ENCODE measurements around the gene CRISPLD2. TPM values are rescaled to one million over a fixed set of nuclear protein-coding genes. Genes with fewer than 3 reads are reported as not detected.

The CRISPLD2 gene
- total RNA-seq, 2 experiments from 2014 or later = 2.0 to 2.6 TPM

DNA sequence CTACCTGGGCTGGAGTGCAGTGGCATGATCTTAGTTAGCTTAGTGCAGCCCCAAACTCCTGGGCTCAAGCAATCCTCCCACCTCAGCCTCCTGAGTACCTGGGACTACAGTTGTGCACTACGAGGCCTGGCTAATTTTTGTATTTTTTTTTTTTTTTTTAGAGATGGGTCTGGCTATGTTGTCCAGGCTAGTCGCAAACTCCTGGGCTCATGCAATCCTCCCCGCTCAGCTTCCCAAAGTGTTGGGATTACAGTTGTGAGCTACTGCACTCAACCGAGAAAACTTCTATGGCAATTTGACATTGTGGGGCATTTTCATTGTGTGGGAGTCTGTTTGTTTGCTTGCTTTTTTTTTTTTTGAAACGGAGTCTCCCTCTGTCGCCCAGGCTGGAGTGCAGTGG is 30.0 kb downstream of the CRISPLD2 start:
- Histone ChIP-seq H3K4me1 (ENCODE audit: insufficient read depth, low read length) (no peaks in the 10 kb centered on the region), H3K27ac (ENCODE audit: low read depth in 1 of 2, low read length in 2 of 2) (no peak overlapping the region), H3K27me3 (ENCODE audit: control insufficient read depth in 1 of 2, insufficient read depth in 2 of 2, low read length in 2 of 2) (no peaks in the 10 kb centered on the region), H3K4me3 (ENCODE audit: low read length) (no peak overlapping the region), H3K9me3 (ENCODE audit: control insufficient read depth in 1 of 2, insufficient read depth in 1 of 2, low read length in 2 of 2) (peaks cover 0 to 8% of the 10 kb centered on the region in 2 experiments), H3K36me3 (ENCODE audit: insufficient read depth, low read length) (no peaks in the 10 kb centered on the region)
- H3K4me1 Mint-ChIP-seq (ENCODE audit: low read depth) = no peaks in the 10 kb centered on the region
- ATAC-seq (ENCODE audit: poor library complexity) (no peak), DNase-seq (no peak)
- no peaks in the 10 kb centered on the region for H3K9me3 Mint-ChIP-seq
- POLR2A ChIA-PET = no interaction called here
- TF ChIP-seq, protein P1, sequence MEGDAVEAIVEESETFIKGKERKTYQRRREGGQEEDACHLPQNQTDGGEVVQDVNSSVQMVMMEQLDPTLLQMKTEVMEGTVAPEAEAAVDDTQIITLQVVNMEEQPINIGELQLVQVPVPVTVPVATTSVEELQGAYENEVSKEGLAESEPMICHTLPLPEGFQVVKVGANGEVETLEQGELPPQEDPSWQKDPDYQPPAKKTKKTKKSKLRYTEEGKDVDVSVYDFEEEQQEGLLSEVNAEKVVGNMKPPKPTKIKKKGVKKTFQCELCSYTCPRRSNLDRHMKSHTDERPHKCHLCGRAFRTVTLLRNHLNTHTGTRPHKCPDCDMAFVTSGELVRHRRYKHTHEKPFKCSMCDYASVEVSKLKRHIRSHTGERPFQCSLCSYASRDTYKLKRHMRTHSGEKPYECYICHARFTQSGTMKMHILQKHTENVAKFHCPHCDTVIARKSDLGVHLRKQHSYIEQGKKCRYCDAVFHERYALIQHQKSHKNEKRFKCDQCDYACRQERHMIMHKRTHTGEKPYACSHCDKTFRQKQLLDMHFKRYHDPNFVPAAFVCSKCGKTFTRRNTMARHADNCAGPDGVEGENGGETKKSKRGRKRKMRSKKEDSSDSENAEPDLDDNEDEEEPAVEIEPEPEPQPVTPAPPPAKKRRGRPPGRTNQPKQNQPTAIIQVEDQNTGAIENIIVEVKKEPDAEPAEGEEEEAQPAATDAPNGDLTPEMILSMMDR (IDR thresholded peaks at IDR 0.05) = no peak
- H3K27ac Mint-ChIP-seq = no peak overlapping the region
- H3K36me3 Mint-ChIP-seq (ENCODE audit: low read depth) = no peaks in the 10 kb centered on the region
- CTCF ChIA-PET = no interaction called here
- H3K4me3 Mint-ChIP-seq = no peak overlapping the region
- intact Hi-C loops (cut with DNase I, micrococcal nuclease) = no loop called here
- peaks cover 20% of the 10 kb centered on the region for H3K27me3 Mint-ChIP-seq

DNA sequence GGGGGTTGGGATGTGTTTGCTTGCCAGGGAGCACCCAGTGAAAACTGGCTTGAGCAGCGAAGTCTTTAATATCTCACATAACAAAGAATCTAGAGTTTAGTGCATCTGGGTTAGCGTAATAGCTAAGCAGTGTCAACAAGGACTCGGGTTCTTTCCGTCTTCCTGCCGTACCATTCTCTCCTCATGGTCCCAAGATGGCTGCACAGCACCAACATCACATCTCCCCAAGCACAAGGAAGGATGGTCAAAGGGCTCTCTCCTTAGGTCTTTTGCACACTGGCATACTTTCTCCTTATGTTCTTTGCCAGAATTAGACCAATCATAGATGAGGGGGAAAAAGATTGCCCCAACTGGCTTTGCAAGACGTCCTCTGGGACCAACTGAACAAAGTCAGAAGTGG is 30.9 kb downstream of the CRISPLD2 start:
- H3K4me3 ChIP-seq (ENCODE audit: low read length) = no peak overlapping the region
- intact Hi-C loops (cut with DNase I, micrococcal nuclease) = no loop called here

DNA sequence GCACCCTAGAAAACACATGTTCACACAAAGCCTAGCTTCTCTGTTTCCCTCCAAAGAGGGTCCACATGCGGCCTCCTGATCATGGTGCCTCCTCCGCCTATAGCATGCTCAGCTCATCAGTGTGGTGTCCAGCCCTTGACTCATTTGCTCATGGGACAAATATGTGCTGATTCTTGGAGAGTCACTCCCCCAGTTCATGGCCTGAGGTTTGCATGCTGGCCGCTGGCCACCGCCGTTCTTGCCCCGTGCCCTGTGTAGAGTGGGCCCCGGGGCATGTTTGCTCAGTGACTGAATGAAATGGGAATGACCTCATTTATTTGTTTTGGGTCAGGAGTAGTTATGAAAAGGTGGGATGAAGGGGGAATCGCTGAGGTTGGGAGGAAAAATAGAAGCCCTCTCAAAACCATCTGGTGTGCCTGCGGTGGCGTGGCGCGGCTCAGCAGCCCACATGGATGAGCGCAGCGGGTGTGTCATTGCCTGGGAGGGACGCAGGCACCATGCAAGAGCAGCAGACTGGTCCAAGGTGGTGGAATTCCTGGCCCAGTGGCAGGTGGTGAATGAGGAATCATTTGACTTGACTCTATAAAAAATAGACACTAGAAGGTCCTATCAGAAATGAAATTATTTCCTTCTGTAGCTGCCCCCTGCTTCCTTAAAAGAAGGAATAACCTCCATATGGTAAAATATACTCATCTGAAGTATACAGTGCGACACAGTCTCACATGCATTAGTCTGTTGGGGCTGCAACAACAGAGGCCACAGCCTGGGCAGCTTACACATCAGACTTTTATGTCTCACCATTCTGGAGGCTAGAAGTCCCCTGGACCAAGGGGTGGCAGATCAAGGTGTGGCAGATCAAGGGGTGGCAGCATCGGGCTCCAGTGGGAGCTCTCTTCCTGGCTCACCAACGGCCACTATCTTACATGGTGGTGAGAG is 31.7 kb downstream of the CRISPLD2 start:
- Mint-ChIP-seq H3K4me1 (ENCODE audit: low read depth) (no peaks in the 10 kb centered on the region), H3K27ac (no peak overlapping the region)

More for the DNA sequence above, 30.9 kb downstream of the CRISPLD2 start:
- no peaks in the 10 kb centered on the region for H3K4me1 ChIP-seq (ENCODE audit: insufficient read depth, low read length)
- H3K36me3 ChIP-seq (ENCODE audit: insufficient read depth, low read length) = no peaks in the 10 kb centered on the region
- ChIA-PET CTCF (no interaction called here), POLR2A (no interaction called here)
- Mint-ChIP-seq H3K9me3 (no peaks in the 10 kb centered on the region), H3K4me3 (no peak overlapping the region), H3K4me1 (ENCODE audit: low read depth) (no peaks in the 10 kb centered on the region), H3K27ac (no peak overlapping the region), H3K36me3 (ENCODE audit: low read depth) (no peaks in the 10 kb centered on the region), H3K27me3 (peaks cover 20% of the 10 kb centered on the region)
- no peaks in the 10 kb centered on the region for H3K27me3 ChIP-seq (ENCODE audit: control insufficient read depth in 1 of 2, insufficient read depth in 2 of 2, low read length in 2 of 2)
- DNase-seq = no peak
- H3K27ac ChIP-seq (ENCODE audit: low read depth in 1 of 2, low read length in 2 of 2) = no peak overlapping the region
- peaks cover 0 to 8% of the 10 kb centered on the region in 2 experiments for H3K9me3 ChIP-seq (ENCODE audit: control insufficient read depth in 1 of 2, insufficient read depth in 1 of 2, low read length in 2 of 2)
- no peak for ATAC-seq (ENCODE audit: poor library complexity)
- TF ChIP-seq, protein P1 (IDR thresholded peaks at IDR 0.05) = no peak

More for the DNA sequence above, 31.7 kb downstream of the CRISPLD2 start:
- no peak for DNase-seq
- H3K9me3 Mint-ChIP-seq = no peaks in the 10 kb centered on the region
- H3K4me3 Mint-ChIP-seq = no peak overlapping the region
- peaks cover 18% of the 10 kb centered on the region for H3K27me3 Mint-ChIP-seq
- CTCF ChIA-PET = no interaction called here
- Histone ChIP-seq H3K4me3 (ENCODE audit: low read length) (no peak overlapping the region), H3K9me3 (ENCODE audit: control insufficient read depth in 1 of 2, insufficient read depth in 1 of 2, low read length in 2 of 2) (peaks cover 0 to 8% of the 10 kb centered on the region in 2 experiments), H3K36me3 (ENCODE audit: insufficient read depth, low read length) (no peaks in the 10 kb centered on the region), H3K4me1 (ENCODE audit: insufficient read depth, low read length) (no peaks in the 10 kb centered on the region), H3K27ac (ENCODE audit: low read depth in 1 of 2, low read length in 2 of 2) (no peak overlapping the region), H3K27me3 (ENCODE audit: control insufficient read depth in 1 of 2, insufficient read depth in 2 of 2, low read length in 2 of 2) (no peaks in the 10 kb centered on the region)
- no peaks in the 10 kb centered on the region for H3K36me3 Mint-ChIP-seq (ENCODE audit: low read depth)
- no peak for ATAC-seq (ENCODE audit: poor library complexity)
- intact Hi-C loops (cut with DNase I, micrococcal nuclease) = no loop called here
- POLR2A ChIA-PET = no interaction called here
- TF ChIP-seq, protein P1 (IDR thresholded peaks at IDR 0.05) = no peak
